NCI-H69 (cell line): ENCODE measurements around the gene RC3H2.
A peak's percentile ranks its signal among the peaks of the same experiment; 100 is the strongest.
"Not testable (repeated sequence)": the region's sequence is repeated elsewhere in the genome, so short reads cannot be mapped to it uniquely, and the experiment has no call there.

Source experiments
- DNase-seq: peaks from one replicate; lab custom pipeline; 2025; lab: John Stamatoyannopoulos, UW

Gene RC3H2

GRCh38 chr9:122841501-122841900 is 63.7 kb downstream of the RC3H2 start:
- DNase-seq, result no peak

GRCh38 chr9:122838441-122838840 is 66.7 kb downstream of the RC3H2 start:
- peak; percentile 10 for DNase-seq

GRCh38 chr9:122837266-122837850 is 67.8 kb downstream of the RC3H2 start:
- no peak for DNase-seq

- peak; percentile 31 for DNase-seq
Observed at GRCh38 chr9:122835313-122835731, 69.8 kb downstream of the RC3H2 start.

GRCh38 chr9:122832194-122832593 is 73.0 kb downstream of the RC3H2 start:
- DNase-seq, result no peak

GRCh38 chr9:122828965-122829284 is 76.2 kb downstream of the RC3H2 start:
- not testable (repeated sequence) for DNase-seq

- peak; percentile 61 for DNase-seq
Observed at GRCh38 chr9:122827761-122828093, 77.4 kb downstream of the RC3H2 start.

GRCh38 chr9:122822938-122823337 is 82.2 kb downstream of the RC3H2 start:
- no peak for DNase-seq

- no peak for DNase-seq
Observed at GRCh38 chr9:122822056-122822455, 83.1 kb downstream of the RC3H2 start.

GRCh38 chr9:122821278-122821943 is 83.7 kb downstream of the RC3H2 start:
- no peak for DNase-seq

- no peak for DNase-seq
Observed at GRCh38 chr9:122820490-122820845, 84.7 kb downstream of the RC3H2 start.

GRCh38 chr9:122819791-122820489 is 85.2 kb downstream of the RC3H2 start:
- DNase-seq, result no peak

GRCh38 chr9:122819326-122819725 is 85.8 kb downstream of the RC3H2 start:
- DNase-seq, result no peak

- DNase-seq, result no peak
Observed at GRCh38 chr9:122816163-122816867, 88.8 kb downstream of the RC3H2 start.

- DNase-seq, result no peak
Observed at GRCh38 chr9:122815544-122815943, 89.6 kb downstream of the RC3H2 start.

- no peak for DNase-seq
Observed at GRCh38 chr9:122814545-122814944, 90.6 kb downstream of the RC3H2 start.

GRCh38 chr9:122812736-122813135 is 92.4 kb downstream of the RC3H2 start:
- no peak for DNase-seq

GRCh38 chr9:122810306-122810946 is 94.7 kb downstream of the RC3H2 start:
- peak; percentile 84 for DNase-seq

GRCh38 chr9:122809261-122809660 is 95.9 kb downstream of the RC3H2 start:
- not testable (repeated sequence) for DNase-seq

GRCh38 chr9:122808141-122808540 is 97.0 kb downstream of the RC3H2 start:
- DNase-seq, result no peak

- DNase-seq, result no peak
Observed at GRCh38 chr9:122807271-122807900, 97.8 kb downstream of the RC3H2 start.

- DNase-seq, result no peak
Observed at GRCh38 chr9:122806661-122807060, 98.5 kb downstream of the RC3H2 start.
